ENCODE measurements around the gene DCAF12. TPM values are rescaled to one million over a fixed set of nuclear protein-coding genes. Genes with fewer than 3 reads are reported as not detected.

Gene DCAF12
- polyA plus RNA-seq, 1 of the 3 experiments (the other 2 are of a cell fraction) = 20.8 TPM

DNA sequence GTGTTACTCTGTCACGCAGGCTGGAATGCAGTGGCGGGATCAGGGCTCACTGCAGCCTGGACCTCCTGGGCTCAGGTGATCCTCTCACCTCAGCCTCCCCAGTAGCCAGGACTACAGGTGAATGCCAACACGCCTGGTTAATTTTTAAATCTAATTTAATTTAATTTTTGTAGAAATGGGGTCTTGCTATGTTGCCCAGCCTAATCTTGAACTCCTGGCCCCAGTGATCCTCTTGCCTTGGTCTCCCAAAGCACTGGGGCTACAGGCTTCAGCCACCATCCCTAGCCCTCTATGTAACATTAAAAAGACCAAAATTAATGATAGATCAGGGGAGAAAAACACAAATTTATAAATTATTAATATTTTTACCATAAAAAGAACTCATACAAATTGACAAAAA is 66.5 kb downstream of the DCAF12 start (continued):
- TF ChIP-seq RXRA (IDR thresholded peaks at IDR 0.05; ENCODE audit: borderline replicate concordance, low read depth) = no peak

- no peak overlapping the region for H3K27ac ChIP-seq (ENCODE audit: low read depth in 2 of 2, low read length in 1 of 2)
- H3K4me2 ChIP-seq = no peak overlapping the region
- H3K4me3 ChIP-seq (ENCODE audit: low read depth in 2 of 2, low read length in 1 of 2) = no peak overlapping the region
- 67% methylated on average over 3 of the region's 3 CpGs for WGBS (ENCODE audit: low lambda C conversion rate)
- H3K9me3 ChIP-seq = no peaks in the 10 kb centered on the region
- H3K36me3 ChIP-seq (replicated peaks in 1 of 2; ENCODE audit: control insufficient read depth in 1 of 2, insufficient read depth in 2 of 2, low read length in 1 of 2) = no peaks in the 10 kb centered on the region
- no peaks in the 10 kb centered on the region for H3K4me1 ChIP-seq (ENCODE audit: control insufficient read depth in 1 of 2, insufficient read depth in 2 of 2, low read depth in 1 of 2, low read length in 1 of 2)
- TF ChIP-seq YY1 (IDR thresholded peaks at IDR 0.05; ENCODE audit: low read depth) (no peak), IRF3 (IDR thresholded peaks at IDR 0.05; ENCODE audit: low read depth, low read length) (no peak), EZH2phosphoT487 (IDR thresholded peaks at IDR 0.05; ENCODE audit: borderline replicate concordance, low read depth) (no peak), POLR2AphosphoS5 (IDR thresholded peaks at IDR 0.05; ENCODE audit: low read depth, low read length) (no peak), NRF1 (IDR thresholded peaks at IDR 0.05; ENCODE audit: low read depth, low read length) (no peak), TAF1 (IDR thresholded peaks at IDR 0.05; ENCODE audit: borderline replicate concordance, low read depth, low read length) (no peak), CHD2 (IDR thresholded peaks at IDR 0.05; ENCODE audit: low read length, partially characterized antibody) (no peak), REST (IDR thresholded peaks at IDR 0.05; ENCODE audit: low read depth, low read length) (no peak), GATA2 (CRISPR knock-in tag; IDR thresholded peaks at IDR 0.05) (no peak), EP300 (IDR thresholded peaks at IDR 0.05; ENCODE audit: borderline replicate concordance in 1 of 2, low read depth in 1 of 2, low read length in 1 of 2) (no peak), MAX (IDR thresholded peaks at IDR 0.05; ENCODE audit: low read depth) (no peak), FOXM1 (IDR thresholded peaks at IDR 0.05; ENCODE audit: low read depth) (no peak), FOXJ3 (CRISPR knock-in tag; IDR thresholded peaks at IDR 0.05) (no peak), RCOR1 (IDR thresholded peaks at IDR 0.05; ENCODE audit: low read length) (no peak), RAD21 (IDR thresholded peaks at IDR 0.05; ENCODE audit: low read length) (no peak), SIN3A (IDR thresholded peaks at IDR 0.05; ENCODE audit: borderline replicate concordance, low read depth, low read length) (no peak), CTCF (IDR thresholded peaks at IDR 0.05) (no peak), MXI1 (IDR thresholded peaks at IDR 0.05; ENCODE audit: low read depth, low read length) (no peak)
- TF ChIP-seq, protein P1, sequence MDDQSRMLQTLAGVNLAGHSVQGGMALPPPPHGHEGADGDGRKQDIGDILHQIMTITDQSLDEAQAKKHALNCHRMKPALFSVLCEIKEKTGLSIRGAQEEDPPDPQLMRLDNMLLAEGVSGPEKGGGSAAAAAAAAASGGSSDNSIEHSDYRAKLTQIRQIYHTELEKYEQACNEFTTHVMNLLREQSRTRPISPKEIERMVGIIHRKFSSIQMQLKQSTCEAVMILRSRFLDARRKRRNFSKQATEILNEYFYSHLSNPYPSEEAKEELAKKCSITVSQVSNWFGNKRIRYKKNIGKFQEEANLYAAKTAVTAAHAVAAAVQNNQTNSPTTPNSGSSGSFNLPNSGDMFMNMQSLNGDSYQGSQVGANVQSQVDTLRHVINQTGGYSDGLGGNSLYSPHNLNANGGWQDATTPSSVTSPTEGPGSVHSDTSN (IDR thresholded peaks at IDR 0.05) = no peak
- H4K20me1 ChIP-seq (ENCODE audit: insufficient read depth) = no peaks in the 10 kb centered on the region
- H3K79me2 ChIP-seq (ENCODE audit: insufficient read depth) = no peaks in the 10 kb centered on the region
- H3K9ac ChIP-seq = no peak overlapping the region
- H3F3A ChIP-seq (replicated peaks; ENCODE audit: insufficient read depth) = no peaks in the 10 kb centered on the region
- DNase-seq = no peak
- H2AFZ ChIP-seq (ENCODE audit: low read depth) = no peak overlapping the region; the same call in 1 of the 2 replicates
- POLR2A ChIA-PET = no interaction called here
- CTCF ChIA-PET = interaction anchor here (1.6 kb wide), 1 partner anchor 15 kb away, joined by 4 read pairs; no protein-coding TSS in a partner anchor
- H3K27me3 ChIP-seq (ENCODE audit: insufficient read depth) = no peaks in the 10 kb centered on the region
- H3K9me2 ChIP-seq = no peaks in the 10 kb centered on the region
Observed at GRCh38 chr9:34059281-34059680, 67.2 kb downstream of the DCAF12 start.

All from SK-N-SH (cell line).